Psoas muscle (tissue), 8 donors: ENCODE results near the gene MPST. TPM values are rescaled to one million over a fixed set of nuclear protein-coding genes. Genes with fewer than 3 reads are reported as not detected.

Experiments
- ATAC-seq, 4 donors: fragments of 200-7000 bp; cut with Tn5 transposase; one replicate each; pipeline ENCODE4 v1.9.1; 2020; ENCODE audit warnings: moderate library complexity in 3 of 4, mild to moderate bottlenecking in 2 of 4
- DNase-seq, 2 donors: peaks; one replicate each; pipeline ENCODE4 v3.0.0-alpha.2; 2020
- H3K27ac ChIP-seq: fragments of 200-600 bp; one replicate; pipeline ENCODE4 v1.8.0; 2022
- H3K27me3 ChIP-seq, 3 donors: fragments of 200-600 bp in 1 of 3; one replicate each; pipeline versions ENCODE4 v1.6.1 to v1.8.0; 2013 to 2022; ENCODE audit warnings: low read length in 2 of 3, mild to moderate bottlenecking in 2 of 3, moderate library complexity in 1 of 3; ENCODE audit not compliant: insufficient read depth in 3 of 3
- H3K36me3 ChIP-seq, 2 donors: fragments of 200-600 bp in 1 of 2; one replicate each; pipeline versions ENCODE4 v1.6.1 to v1.8.0; 2013 to 2022; ENCODE audit warnings: low read depth in 1 of 2, mild to moderate bottlenecking in 1 of 2, moderate library complexity in 1 of 2; ENCODE audit not compliant: insufficient read depth in 1 of 2
- H3K4me1 ChIP-seq: fragments of 200-600 bp; one replicate; pipeline ENCODE4 v1.8.0; 2022
- H3K4me3 ChIP-seq: fragments of 200-600 bp; one replicate; pipeline ENCODE4 v1.8.0; 2022; ENCODE audit warnings: mild to moderate bottlenecking
- H3K9me3 ChIP-seq: fragments of 200-600 bp; one replicate; pipeline ENCODE4 v1.8.0; 2022
- WGBS, 3 donors: extraction: QIAGEN DNeasy Blood & Tissue Kit; methylation state at CpG; one replicate each; pipeline versions ENCODE4 v1.1.6 to v1.1.7; 2013; 5-methylcytosine and 5-hydroxymethylcytosine counted together
- intact Hi-C, 2 donors: fragments of 100-400 bp; cut with DNase I; formaldehyde crosslinking; loops; one replicate each; pipeline versions ENCODE4 v1.11.0 to v1.14.2; 2022
- polyA plus RNA-seq, 3 donors: library from polyadenylated mRNA; stranded (reverse); fragments of 200-250 nt; gene quantifications; one replicate each; pipeline ENCODE4 v1.2.3, GENCODE V29; 2013
- total RNA-seq, 4 donors: library from RNA; stranded (reverse); fragmentation: NEBNext Ultra II Directional in 2 of 4; extraction: Animal tissue kit (Norgen Biotek cat#: 25700) in 2 of 4; gene quantifications; one replicate each; pipeline versions ENCODE4 v1.2.1 to v1.2.4, GENCODE V29; 2021 to 2023
- TF ChIP-seq, protein P1 (sequence below): fragments of 200-600 bp; IDR thresholded peaks from one replicate; pipeline ENCODE4 v1.8.0; 2022; ENCODE audit warnings: antibody characterized with exemption
- donor health status: healthy with polysubstance abuse.
- donor health status: DM: no; HTN: no; CAD: no; lungs with moderate emphysema.
- donor health status: Bipolar disorder and iron deficiency.
- donor health status: healthy.
- donor health status: DM: yes; HTN: yes; CAD: no.
- donor health status: DM: no; HTN: no; CAD: no.
- donor health status: DM: no; HTN: no; CAD: no.
- donor health status: DM: yes; HTN: yes; CAD: no.

MPST gene
- total and polyA plus RNA-seq, 7 donors = 31.5 to 83.6 (median 42.2) TPM

DNA sequence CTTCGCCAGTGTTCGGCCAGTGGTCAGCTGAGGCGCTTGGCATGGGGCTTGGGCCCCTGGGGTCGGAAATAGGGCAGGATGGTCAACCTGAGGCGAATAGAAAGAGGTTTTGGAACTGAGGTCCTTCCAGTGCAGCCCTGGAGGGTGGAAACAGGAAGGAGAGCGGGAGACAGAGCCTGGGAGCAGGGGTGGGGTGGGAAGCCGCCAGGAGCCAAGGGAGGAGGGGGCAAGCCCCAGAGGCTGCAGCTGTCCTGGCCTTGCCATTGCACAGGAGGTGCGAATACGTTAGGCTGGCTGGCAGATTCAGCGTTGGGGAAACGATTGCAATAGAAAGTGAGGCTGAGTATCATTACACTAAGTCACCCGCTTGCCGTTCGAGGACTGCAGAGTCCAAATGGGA is 18.1 kb downstream of the MPST start:
- Histone ChIP-seq H3K4me1 (no peaks in the 10 kb centered on the region), H3K27me3 (peaks cover 0 to 48% (median 2%) of the 10 kb centered on the region in 3 donors), H3K36me3 (no peaks in the 10 kb centered on the region), H3K4me3 (no peak overlapping the region), H3K9me3 (no peaks in the 10 kb centered on the region), H3K27ac (no peak overlapping the region)
- intact Hi-C loops = no loop called here
- WGBS, 3 donors = 33 to 37% (median 35%) methylated on average over 14 of the region's 14 CpGs
- no peak for ATAC-seq
- DNase-seq = no peak
- TF ChIP-seq, protein P1, sequence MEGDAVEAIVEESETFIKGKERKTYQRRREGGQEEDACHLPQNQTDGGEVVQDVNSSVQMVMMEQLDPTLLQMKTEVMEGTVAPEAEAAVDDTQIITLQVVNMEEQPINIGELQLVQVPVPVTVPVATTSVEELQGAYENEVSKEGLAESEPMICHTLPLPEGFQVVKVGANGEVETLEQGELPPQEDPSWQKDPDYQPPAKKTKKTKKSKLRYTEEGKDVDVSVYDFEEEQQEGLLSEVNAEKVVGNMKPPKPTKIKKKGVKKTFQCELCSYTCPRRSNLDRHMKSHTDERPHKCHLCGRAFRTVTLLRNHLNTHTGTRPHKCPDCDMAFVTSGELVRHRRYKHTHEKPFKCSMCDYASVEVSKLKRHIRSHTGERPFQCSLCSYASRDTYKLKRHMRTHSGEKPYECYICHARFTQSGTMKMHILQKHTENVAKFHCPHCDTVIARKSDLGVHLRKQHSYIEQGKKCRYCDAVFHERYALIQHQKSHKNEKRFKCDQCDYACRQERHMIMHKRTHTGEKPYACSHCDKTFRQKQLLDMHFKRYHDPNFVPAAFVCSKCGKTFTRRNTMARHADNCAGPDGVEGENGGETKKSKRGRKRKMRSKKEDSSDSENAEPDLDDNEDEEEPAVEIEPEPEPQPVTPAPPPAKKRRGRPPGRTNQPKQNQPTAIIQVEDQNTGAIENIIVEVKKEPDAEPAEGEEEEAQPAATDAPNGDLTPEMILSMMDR = no peak

DNA sequence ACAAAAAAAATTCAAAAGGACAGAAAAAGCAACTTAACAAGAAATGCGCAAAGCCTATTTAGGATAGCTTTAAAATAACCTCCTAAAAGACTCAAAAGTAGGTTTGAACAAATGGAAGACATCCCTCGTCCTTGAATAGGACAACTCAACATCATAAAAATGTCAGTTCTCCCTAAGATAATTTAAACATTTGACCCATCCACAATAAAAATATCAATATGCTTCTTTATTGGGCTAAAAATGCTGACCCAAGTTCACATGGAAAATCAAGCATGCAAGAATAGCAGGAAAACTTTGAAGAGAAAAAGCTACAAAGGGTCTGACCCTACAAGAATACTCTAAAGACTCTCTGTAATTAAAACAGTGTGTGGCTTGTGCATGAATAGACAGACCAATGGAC is 19.9 kb downstream of the MPST start:
- TF ChIP-seq, protein P1 = no peak
- H3K36me3 ChIP-seq = no peaks in the 10 kb centered on the region
- intact Hi-C loops = no loop called here
- peaks cover 0 to 56% (median 2%) of the 10 kb centered on the region in 3 donors for H3K27me3 ChIP-seq
- ATAC-seq (no peak), DNase-seq (no peak)
- no peak overlapping the region for H3K27ac ChIP-seq
- H3K4me3 ChIP-seq = no peak overlapping the region
- H3K4me1 ChIP-seq = no peaks in the 10 kb centered on the region
- no peaks in the 10 kb centered on the region for H3K9me3 ChIP-seq
- WGBS, 3 donors = 80 to 85% (median 85%) methylated on average over 2 of the region's 2 CpGs

DNA sequence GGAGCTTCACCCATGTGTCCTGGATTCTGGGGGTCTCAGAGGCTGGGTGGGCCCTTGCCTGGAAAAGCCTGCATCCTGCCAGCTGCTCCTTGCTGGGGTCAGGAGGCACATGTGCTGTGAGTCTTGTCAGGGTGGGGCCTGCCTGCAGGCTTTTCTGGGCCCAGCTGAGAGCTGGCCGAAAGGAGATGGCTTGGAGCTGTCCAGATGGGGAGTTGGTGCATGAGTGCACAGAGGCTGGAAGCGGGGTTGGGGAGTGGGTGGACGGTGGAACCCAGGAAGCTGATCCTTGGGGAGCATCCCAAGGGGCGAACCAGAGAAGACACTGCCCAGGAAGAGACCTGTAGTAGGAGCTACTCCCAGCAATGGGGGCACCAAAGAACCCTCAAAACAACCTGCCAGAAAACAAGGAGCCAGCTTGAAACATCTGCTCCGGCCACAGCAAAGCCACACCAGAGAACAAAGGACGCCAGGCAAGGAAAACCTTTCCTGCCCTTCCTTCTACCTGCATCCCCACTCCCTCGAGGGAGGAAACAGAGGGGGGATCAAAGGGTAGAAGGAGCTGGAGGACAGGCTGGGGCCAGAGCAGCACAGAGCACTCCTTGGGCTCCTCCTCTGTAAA is 23.8 kb downstream of the MPST start:
- no peaks in the 10 kb centered on the region for H3K36me3 ChIP-seq
- peaks cover 0 to 44% (median 0%) of the 10 kb centered on the region in 3 donors for H3K27me3 ChIP-seq
- TF ChIP-seq, protein P1 = no peak
- no peak overlapping the region for H3K27ac ChIP-seq
- H3K4me3 ChIP-seq = no peak overlapping the region
- intact Hi-C loops = loop anchor here in 1 of 2 donors (10.0 kb wide), 1 partner anchor 259 kb away; no protein-coding TSS in a partner anchor
- no peaks in the 10 kb centered on the region for H3K4me1 ChIP-seq
- ATAC-seq = no peak
- no peaks in the 10 kb centered on the region for H3K9me3 ChIP-seq
- WGBS, 3 donors = 58 to 62% (median 59%) methylated on average over 7 of the region's 7 CpGs
- DNase-seq = no peak

DNA sequence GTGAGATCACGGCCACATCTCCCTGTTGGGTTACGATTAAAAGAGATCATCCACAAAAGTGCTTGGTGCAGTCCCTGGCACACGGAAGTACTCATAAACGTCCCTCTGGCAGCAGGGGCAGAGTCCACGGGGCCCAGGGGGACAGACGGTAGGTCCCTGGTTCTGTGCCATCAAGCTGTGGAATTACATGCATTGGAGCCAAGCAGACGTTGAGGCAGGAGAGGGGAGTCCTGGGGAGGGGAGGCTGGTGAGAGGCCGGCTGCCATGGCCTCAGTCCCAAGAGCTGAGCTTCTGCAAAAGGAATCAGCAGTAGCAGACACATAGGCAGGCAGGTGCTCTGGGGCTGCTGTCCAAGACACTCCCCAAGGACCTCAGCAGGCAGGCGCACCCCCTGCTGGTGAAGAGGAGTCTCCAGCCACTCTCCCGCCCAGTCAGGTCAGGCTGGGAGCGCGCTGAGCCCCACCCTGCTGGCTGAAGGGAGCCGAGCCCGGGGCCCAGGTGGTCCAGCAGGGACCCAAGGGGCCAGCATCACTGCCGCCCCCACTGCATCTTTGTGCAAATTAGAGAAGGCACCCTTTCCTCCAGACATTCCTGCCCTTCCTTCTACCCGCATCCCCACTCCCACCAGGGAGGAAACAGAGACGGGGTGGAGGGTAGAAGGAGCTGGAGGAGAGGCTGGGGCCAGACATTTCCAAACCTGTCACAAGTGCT is 24.4 kb downstream of the MPST start:
- intact Hi-C loops = loop anchor here in 1 of 2 donors (10.0 kb wide), 1 partner anchor 259 kb away; no protein-coding TSS in a partner anchor
- no peak overlapping the region for H3K4me3 ChIP-seq
- TF ChIP-seq, protein P1 = peak; percentile 50
- H3K4me1 ChIP-seq = no peaks in the 10 kb centered on the region
- no peaks in the 10 kb centered on the region for H3K36me3 ChIP-seq
- ATAC-seq (peak; percentile 79 to 82 (median 80)), DNase-seq (peak; percentile 52 to 77)
- 24 to 30% (median 25%) methylated on average over 15 to 17 of the region's 17 CpGs for WGBS, 3 donors
- H3K27ac ChIP-seq = no peak overlapping the region
- no peaks in the 10 kb centered on the region for H3K9me3 ChIP-seq
- H3K27me3 ChIP-seq = peaks cover 0 to 38% (median 0%) of the 10 kb centered on the region in 3 donors
